KMS-11 (cell line): Measurements from ENCODE around the gene NADK.

ENCODE experiments used
- H2AFZ ChIP-seq: fragments of 200-600 bp; sonication (generic); 2 replicates; pipeline ENCODE4 v1.6.1; 2016; ENCODE audit warnings: antibody characterized with exemption, mixed run types, low read depth
- H3K27ac ChIP-seq: fragments of 200-600 bp; sonication (generic); 2 replicates; pipeline ENCODE4 v1.6.1; 2016; ENCODE audit warnings: mild to moderate bottlenecking, mixed run types
- H3K27me3 ChIP-seq: fragments of 200-600 bp; sonication (generic); 2 replicates; pipeline ENCODE4 v1.6.1; 2017; ENCODE audit warnings: mild to moderate bottlenecking, low read depth, mixed run types, moderate library complexity; ENCODE audit not compliant: insufficient read depth
- H3K36me3 ChIP-seq: fragments of 200-600 bp; sonication (generic); 2 replicates; pipeline ENCODE4 v1.6.1; 2017; ENCODE audit warnings: mild to moderate bottlenecking, mixed run types; ENCODE audit not compliant: insufficient read depth
- H3K4me1 ChIP-seq: fragments of 200-600 bp; sonication (generic); 2 replicates; pipeline ENCODE4 v1.6.1; 2016; ENCODE audit warnings: mild to moderate bottlenecking, low read depth, mixed run types; ENCODE audit not compliant: poor library complexity, severe bottlenecking
- H3K4me2 ChIP-seq: fragments of 200-600 bp; sonication (generic); 2 replicates; pipeline ENCODE4 v1.7.0; 2016; ENCODE audit warnings: mild to moderate bottlenecking, mixed run types
- H3K4me3 ChIP-seq: fragments of 200-600 bp; sonication (generic); IDR thresholded peaks from 2 replicates; pipeline ENCODE4 v1.6.1; 2017; ENCODE audit warnings: low read depth, low read length, mixed read lengths; ENCODE audit not compliant: insufficient read depth
- H3K79me2 ChIP-seq: fragments of 200-600 bp; sonication (generic); 2 replicates; pipeline ENCODE4 v1.6.1; 2016; ENCODE audit warnings: low read depth, mixed run types; ENCODE audit not compliant: insufficient read depth
- H3K9ac ChIP-seq: fragments of 200-600 bp; sonication (generic); 2 replicates; pipeline ENCODE4 v1.6.1; 2016; ENCODE audit warnings: mild to moderate bottlenecking, mixed run types
- H4K20me1 ChIP-seq: fragments of 200-600 bp; sonication (generic); 2 replicates; pipeline ENCODE4 v1.6.1; 2016; ENCODE audit warnings: mild to moderate bottlenecking, mixed run types; ENCODE audit not compliant: insufficient read depth
- CTCF ChIP-seq: fragments of 200-600 bp; sonication (generic); conservative IDR thresholded peaks from 2 replicates; pipeline ENCODE4 v1.6.1; 2017; ENCODE audit warnings: low read depth, mild to moderate bottlenecking, antibody characterized with exemption, low read length, moderate library complexity, mixed read lengths

Gene NADK, protein sequence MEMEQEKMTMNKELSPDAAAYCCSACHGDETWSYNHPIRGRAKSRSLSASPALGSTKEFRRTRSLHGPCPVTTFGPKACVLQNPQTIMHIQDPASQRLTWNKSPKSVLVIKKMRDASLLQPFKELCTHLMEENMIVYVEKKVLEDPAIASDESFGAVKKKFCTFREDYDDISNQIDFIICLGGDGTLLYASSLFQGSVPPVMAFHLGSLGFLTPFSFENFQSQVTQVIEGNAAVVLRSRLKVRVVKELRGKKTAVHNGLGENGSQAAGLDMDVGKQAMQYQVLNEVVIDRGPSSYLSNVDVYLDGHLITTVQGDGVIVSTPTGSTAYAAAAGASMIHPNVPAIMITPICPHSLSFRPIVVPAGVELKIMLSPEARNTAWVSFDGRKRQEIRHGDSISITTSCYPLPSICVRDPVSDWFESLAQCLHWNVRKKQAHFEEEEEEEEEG

GRCh38 chr1:1777950-1778662 lies at the start of gene NADK:
TSS of gene NADK (minus strand) at chr1:1778470. CDS start at chr1:1765406, 13,064 bp downstream.
- H3K27me3 ChIP-seq, result no peaks in the 10 kb centered on the region
- 0 out of 2 replicates have a peak within 1 kb of the TSS, but pooled peaks have one; percentile 28 for H2AFZ ChIP-seq
- no peak for TF ChIP-seq CTCF
- H3K4me2 ChIP-seq, result peak within 1 kb of the TSS; percentile 94
- peaks cover 50% of the 10 kb centered on the region for H3K79me2 ChIP-seq
- H3K36me3 ChIP-seq, result no peaks in the 10 kb centered on the region
- peak within 1 kb of the TSS; percentile 75 for H3K4me3 ChIP-seq
- peaks cover 12% of the 10 kb centered on the region; the same call in 1 of the 2 replicates for H4K20me1 ChIP-seq
- peak within 1 kb of the TSS; percentile 80 for H3K9ac ChIP-seq
- peak within 1 kb of the TSS; percentile 93 for H3K27ac ChIP-seq
- peaks cover 70% of the 10 kb centered on the region for H3K4me1 ChIP-seq

DNA sequence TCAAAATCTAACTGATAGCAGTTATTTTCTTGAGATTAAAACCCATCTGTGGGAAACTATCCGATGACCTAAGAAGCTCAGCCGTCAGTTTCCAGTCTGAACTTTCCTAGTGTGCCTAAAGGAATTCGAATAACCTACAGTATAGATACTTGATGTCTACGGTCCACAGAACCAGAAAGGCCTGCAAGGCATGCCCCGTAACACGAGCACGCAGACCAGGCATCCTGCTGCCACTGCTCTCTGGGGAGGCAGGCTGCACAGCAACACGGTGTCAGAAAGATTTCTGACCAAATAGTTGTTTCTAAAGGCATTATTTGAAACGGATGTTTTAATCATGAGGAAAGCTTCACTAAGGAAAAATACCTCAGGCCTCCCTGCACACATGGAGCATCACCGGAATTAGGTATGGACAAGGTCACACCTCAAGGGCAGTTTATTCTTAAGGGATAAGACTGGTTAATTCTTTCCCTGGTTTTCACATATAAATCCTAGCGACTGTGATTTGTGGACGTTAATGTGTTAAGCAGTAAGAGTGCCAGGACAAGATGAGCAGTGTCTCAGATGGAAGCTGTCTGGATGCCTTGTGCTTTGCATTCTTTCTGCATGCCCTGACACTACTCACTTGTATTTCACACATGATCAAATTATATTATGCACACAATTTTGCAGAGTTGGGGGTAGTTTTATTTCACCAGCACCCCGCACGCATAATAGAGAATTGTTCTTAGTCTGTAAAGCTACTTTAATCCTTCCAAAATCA lies 49.0 kb upstream of the NADK start:
- no peaks in the 10 kb centered on the region; the same call in none of the 2 replicates for H3K36me3 ChIP-seq
- H2AFZ ChIP-seq, result no peak overlapping the region
- H3K4me2 ChIP-seq, result no peak overlapping the region
- peaks cover 39% of the 10 kb centered on the region for H3K4me1 ChIP-seq
- H3K9ac ChIP-seq, result no peak overlapping the region
- H3K27ac ChIP-seq, result no peak overlapping the region
- H4K20me1 ChIP-seq, result peaks cover 13% of the 10 kb centered on the region; the same call in 1 of the 2 replicates
- H3K4me3 ChIP-seq, result no peak overlapping the region
- TF ChIP-seq CTCF, result no peak
- peaks cover 75% of the 10 kb centered on the region; the same call in 1 of the 2 replicates for H3K79me2 ChIP-seq
- no peaks in the 10 kb centered on the region for H3K27me3 ChIP-seq

DNA sequence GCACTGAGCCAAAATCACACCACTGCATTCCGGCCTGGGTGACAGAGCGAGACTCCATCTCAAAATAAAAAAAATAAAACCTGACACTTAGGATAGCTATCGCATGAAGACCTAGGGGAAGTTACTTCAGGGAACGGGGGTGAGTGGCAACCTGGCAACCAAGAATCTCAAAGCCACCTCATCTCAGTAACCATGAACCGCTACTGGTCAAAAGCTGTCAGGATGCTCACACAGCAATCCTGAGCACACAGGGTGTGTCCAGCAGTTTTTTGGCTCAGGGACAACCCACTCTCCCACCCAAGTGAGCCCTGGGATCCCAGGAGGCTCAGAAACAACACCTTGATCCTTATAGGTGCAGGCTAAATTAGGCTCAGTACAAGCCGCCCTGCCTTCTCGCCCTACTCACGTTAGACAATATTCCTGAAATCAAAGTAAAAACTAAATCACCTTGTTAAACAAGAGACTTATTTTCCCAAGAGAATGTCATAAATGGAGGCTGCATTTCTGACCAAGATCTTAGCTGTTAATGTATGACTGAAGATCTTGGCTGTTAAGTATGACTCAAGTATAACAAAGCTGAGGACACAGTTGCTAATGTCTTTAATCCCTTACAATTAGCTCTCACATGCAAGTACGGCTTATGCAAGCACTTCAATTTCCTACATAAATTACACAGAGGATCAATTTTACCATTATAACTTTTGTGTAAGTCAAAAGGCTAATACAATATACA lies 48.3 kb upstream of the NADK start:
- no peaks in the 10 kb centered on the region; the same call in none of the 2 replicates for H3K36me3 ChIP-seq
- no peak overlapping the region for H2AFZ ChIP-seq
- H4K20me1 ChIP-seq, result peaks cover 13% of the 10 kb centered on the region; the same call in 1 of the 2 replicates
- H3K27ac ChIP-seq, result no peak overlapping the region
- no peak overlapping the region for H3K9ac ChIP-seq
- H3K27me3 ChIP-seq, result no peaks in the 10 kb centered on the region
- peaks cover 39% of the 10 kb centered on the region for H3K4me1 ChIP-seq
- no peak overlapping the region for H3K4me2 ChIP-seq
- peaks cover 69% of the 10 kb centered on the region; the same call in 1 of the 2 replicates for H3K79me2 ChIP-seq
- no peak overlapping the region for H3K4me3 ChIP-seq
- no peak for TF ChIP-seq CTCF
